ENCODE results near the gene CGREF1.
"Not testable (repeated sequence)": the region's sequence is repeated elsewhere in the genome, so short reads cannot be mapped to it uniquely, and the experiment has no call there.

Gene CGREF1

GRCh38 chr2:27122791-27123190 is 3.9 kb upstream of the CGREF1 start:
- Histone ChIP-seq H3K4ac (ENCODE audit: low read depth, low read length) (no peak overlapping the region), H2BK15ac (replicated peaks; ENCODE audit: low read depth) (no peak overlapping the region), H2AK5ac (ENCODE audit: low read length) (no peak overlapping the region), H4K8ac (ENCODE audit: low read depth, low read length) (no peak overlapping the region), H3K9ac (ENCODE audit: low read length) (no peak overlapping the region), H2BK5ac (ENCODE audit: low read length) (no peak overlapping the region), H3K56ac (ENCODE audit: low read length) (no peak overlapping the region), H3K4me2 (ENCODE audit: low read length) (no peak overlapping the region), H3K4me3 (ENCODE audit: low read length) (no peak overlapping the region), H3K27ac (ENCODE audit: low read depth, low read length) (no peak overlapping the region), H3K79me1 (ENCODE audit: low read length) (no peaks in the 10 kb centered on the region), H2BK120ac (ENCODE audit: low read depth, low read length) (no peak overlapping the region), H3K23ac (ENCODE audit: low read length) (peak overlapping the region; percentile 74), H4K5ac (ENCODE audit: low read length) (no peak overlapping the region), H3K18ac (ENCODE audit: low read length) (no peak overlapping the region), H3K4me1 (ENCODE audit: control insufficient read depth, low read depth, low read length) (peaks cover 2% of the 10 kb centered on the region), H3K79me2 (ENCODE audit: control insufficient read depth, insufficient read depth, low read length) (no peaks in the 10 kb centered on the region), H3K27me3 (ENCODE audit: insufficient read depth, low read length, poor library complexity) (peaks cover 18% of the 10 kb centered on the region), H3K36me3 (ENCODE audit: control insufficient read depth, insufficient read depth, low read length) (no peaks in the 10 kb centered on the region)
- no CpG with 5 or more reads among the region's 7 CpGs for WGBS (ENCODE audit: extremely low coverage, insufficient coverage, low lambda C conversion rate)
- no peak for DNase-seq

DNA sequence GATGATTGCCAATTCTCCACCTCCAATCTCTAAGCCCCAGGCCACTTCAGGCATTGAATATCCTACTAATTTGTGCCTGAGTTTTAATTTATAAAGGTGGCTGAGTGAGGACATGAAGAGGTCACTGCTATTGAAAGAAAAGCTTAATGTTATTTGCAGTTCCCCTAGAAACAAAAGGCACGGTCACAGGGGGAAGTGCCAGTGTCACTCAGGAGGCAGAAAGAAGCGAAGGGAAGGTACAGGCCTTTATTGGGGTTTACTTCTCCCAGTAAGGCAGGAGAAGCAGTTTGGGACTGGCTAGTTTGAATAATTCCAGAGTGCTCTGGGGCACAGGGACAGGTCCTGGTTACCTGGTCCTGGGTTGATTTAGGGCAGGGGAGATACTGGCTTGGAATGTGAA is 3.0 kb upstream of the CGREF1 start:
- Histone ChIP-seq H3K79me2 (ENCODE audit: control insufficient read depth, insufficient read depth, low read length) (no peaks in the 10 kb centered on the region), H3K27ac (ENCODE audit: low read depth, low read length) (no peak overlapping the region), H3K4me3 (ENCODE audit: low read length) (no peak overlapping the region), H3K36me3 (ENCODE audit: control insufficient read depth, insufficient read depth, low read length) (no peaks in the 10 kb centered on the region), H4K8ac (ENCODE audit: low read depth, low read length) (no peak overlapping the region), H3K56ac (ENCODE audit: low read length) (no peak overlapping the region), H2BK120ac (ENCODE audit: low read depth, low read length) (no peak overlapping the region), H2BK5ac (ENCODE audit: low read length) (no peak overlapping the region), H3K9ac (ENCODE audit: low read length) (no peak overlapping the region), H4K5ac (ENCODE audit: low read length) (no peak overlapping the region), H3K27me3 (ENCODE audit: insufficient read depth, low read length, poor library complexity) (peaks cover 18% of the 10 kb centered on the region), H3K23ac (ENCODE audit: low read length) (no peak overlapping the region), H3K4ac (ENCODE audit: low read depth, low read length) (no peak overlapping the region), H3K4me2 (ENCODE audit: low read length) (no peak overlapping the region), H3K18ac (ENCODE audit: low read length) (no peak overlapping the region), H3K79me1 (ENCODE audit: low read length) (no peaks in the 10 kb centered on the region), H2AK5ac (ENCODE audit: low read length) (no peak overlapping the region), H2BK15ac (replicated peaks; ENCODE audit: low read depth) (no peak overlapping the region), H3K4me1 (ENCODE audit: control insufficient read depth, low read depth, low read length) (peaks cover 2% of the 10 kb centered on the region)
- WGBS (ENCODE audit: extremely low coverage, insufficient coverage, low lambda C conversion rate): no CpG with 5 or more reads among the region's 2 CpGs
- DNase-seq: no peak

DNA sequence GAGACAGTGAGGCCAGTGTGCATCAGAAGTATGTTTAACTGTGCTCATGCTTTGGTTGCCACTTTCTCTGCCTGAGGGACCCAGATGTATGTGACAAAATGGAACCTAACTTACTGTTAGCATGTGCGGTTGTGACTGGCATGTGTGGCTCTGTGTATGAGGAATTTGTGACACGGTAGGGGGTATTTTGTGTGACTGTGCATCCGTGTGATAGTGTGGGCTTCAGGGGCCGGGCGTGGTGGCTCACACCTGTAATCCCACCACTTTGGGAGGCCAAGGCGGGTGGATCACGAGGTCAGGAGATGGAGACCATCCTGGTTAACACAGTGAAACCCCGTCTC is 372 bp upstream of the CGREF1 start:
- not testable (repeated sequence) for H3K4ac ChIP-seq (ENCODE audit: low read depth, low read length); H3K9ac ChIP-seq (ENCODE audit: low read length); H2BK120ac ChIP-seq (ENCODE audit: low read depth, low read length); H3K18ac ChIP-seq (ENCODE audit: low read length); H3K4me2 ChIP-seq (ENCODE audit: low read length); H4K8ac ChIP-seq (ENCODE audit: low read depth, low read length); H3K4me1 ChIP-seq (ENCODE audit: control insufficient read depth, low read depth, low read length); H2BK5ac ChIP-seq (ENCODE audit: low read length); H3K36me3 ChIP-seq (ENCODE audit: control insufficient read depth, insufficient read depth, low read length); H2BK15ac ChIP-seq (replicated peaks; ENCODE audit: low read depth); H3K79me1 ChIP-seq (ENCODE audit: low read length); H3K23ac ChIP-seq (ENCODE audit: low read length); H3K56ac ChIP-seq (ENCODE audit: low read length); H4K5ac ChIP-seq (ENCODE audit: low read length); H2AK5ac ChIP-seq (ENCODE audit: low read length); H3K79me2 ChIP-seq (ENCODE audit: control insufficient read depth, insufficient read depth, low read length); DNase-seq; H3K4me3 ChIP-seq (ENCODE audit: low read length); H3K27ac ChIP-seq (ENCODE audit: low read depth, low read length)
- H3K27me3 ChIP-seq (ENCODE audit: insufficient read depth, low read length, poor library complexity): peaks cover 18% of the 10 kb centered on the region
- WGBS (ENCODE audit: extremely low coverage, insufficient coverage, low lambda C conversion rate): no CpG with 5 or more reads among the region's 8 CpGs

- no peak overlapping the region for H3K23ac ChIP-seq (ENCODE audit: low read length)
- no peak overlapping the region for H2BK120ac ChIP-seq (ENCODE audit: low read depth, low read length)
- no peak overlapping the region for H2BK15ac ChIP-seq (replicated peaks; ENCODE audit: low read depth)
- no peak overlapping the region for H3K4ac ChIP-seq (ENCODE audit: low read depth, low read length)
- no peak overlapping the region for H3K27ac ChIP-seq (ENCODE audit: low read depth, low read length)
- no peak overlapping the region for H2AK5ac ChIP-seq (ENCODE audit: low read length)
- no peaks in the 10 kb centered on the region for H3K36me3 ChIP-seq (ENCODE audit: control insufficient read depth, insufficient read depth, low read length)
- DNase-seq: no peak
- H3K56ac ChIP-seq (ENCODE audit: low read length): no peak overlapping the region
- H3K27me3 ChIP-seq (ENCODE audit: insufficient read depth, low read length, poor library complexity): peaks cover 16% of the 10 kb centered on the region
- H3K79me2 ChIP-seq (ENCODE audit: control insufficient read depth, insufficient read depth, low read length): no peaks in the 10 kb centered on the region
- H4K8ac ChIP-seq (ENCODE audit: low read depth, low read length): no peak overlapping the region
- no peak overlapping the region for H4K5ac ChIP-seq (ENCODE audit: low read length)
- H3K79me1 ChIP-seq (ENCODE audit: low read length): no peaks in the 10 kb centered on the region
- no peak overlapping the region for H3K4me3 ChIP-seq (ENCODE audit: low read length)
- peaks cover 2% of the 10 kb centered on the region for H3K4me1 ChIP-seq (ENCODE audit: control insufficient read depth, low read depth, low read length)
- H3K9ac ChIP-seq (ENCODE audit: low read length): no peak overlapping the region
- no peak overlapping the region for H2BK5ac ChIP-seq (ENCODE audit: low read length)
- no CpG with 5 or more reads among the region's 14 CpGs for WGBS (ENCODE audit: extremely low coverage, insufficient coverage, low lambda C conversion rate)
- H3K4me2 ChIP-seq (ENCODE audit: low read length): peak overlapping the region; percentile 56
- H3K18ac ChIP-seq (ENCODE audit: low read length): no peak overlapping the region
Measured at GRCh38 chr2:27117995-27118524, 868 bp downstream of the CGREF1 start.

GRCh38 chr2:27115519-27115918 is 3.4 kb downstream of the CGREF1 start:
- Histone ChIP-seq H3K79me1 (ENCODE audit: low read length) (no peaks in the 10 kb centered on the region), H3K27ac (ENCODE audit: low read depth, low read length) (no peak overlapping the region)
- no peak for DNase-seq

DNA sequence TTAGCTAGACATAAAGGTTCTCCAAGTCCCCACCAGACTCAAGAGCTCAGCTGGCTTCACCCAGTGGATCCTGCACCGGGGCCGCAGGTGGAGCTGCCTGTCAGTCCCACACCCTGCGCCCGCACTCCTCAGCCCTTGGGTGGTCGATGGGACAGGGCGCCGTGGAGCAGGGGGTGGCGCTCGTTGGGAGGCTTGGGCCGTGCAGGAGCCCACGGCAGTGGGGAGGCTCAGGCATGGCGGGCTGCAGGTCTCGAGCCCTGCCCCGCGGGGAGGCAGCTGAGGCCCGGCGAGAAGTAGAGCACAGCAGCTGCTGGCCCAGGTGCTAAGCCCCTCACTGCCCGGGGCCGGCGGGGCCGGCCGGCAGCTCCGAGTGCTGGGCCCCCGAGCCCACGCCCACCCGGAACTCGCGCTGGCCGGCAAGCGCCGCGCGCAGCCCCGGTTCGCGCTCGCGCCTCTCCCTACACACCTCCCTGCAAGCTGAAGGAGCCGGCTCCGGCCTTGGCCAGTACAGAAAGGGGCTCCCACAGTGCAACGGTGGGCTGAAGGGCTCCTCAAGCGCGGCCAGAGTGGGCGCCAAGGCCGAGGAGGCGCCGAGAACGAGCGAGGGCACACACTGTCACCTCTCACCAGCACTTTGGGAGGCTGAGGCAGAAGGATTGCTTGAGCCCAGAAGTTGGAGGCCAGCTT is 7.4 kb downstream of the CGREF1 start:
- H3K4me1 ChIP-seq (ENCODE audit: control insufficient read depth, low read depth, low read length); H3K9ac ChIP-seq (ENCODE audit: low read length); H3K36me3 ChIP-seq (ENCODE audit: control insufficient read depth, insufficient read depth, low read length); H3K23ac ChIP-seq (ENCODE audit: low read length); H4K5ac ChIP-seq (ENCODE audit: low read length); H3K27me3 ChIP-seq (ENCODE audit: insufficient read depth, low read length, poor library complexity); H3K4ac ChIP-seq (ENCODE audit: low read depth, low read length); H3K4me3 ChIP-seq (ENCODE audit: low read length); H2BK15ac ChIP-seq (replicated peaks; ENCODE audit: low read depth); H2AK5ac ChIP-seq (ENCODE audit: low read length); H2BK120ac ChIP-seq (ENCODE audit: low read depth, low read length); H3K18ac ChIP-seq (ENCODE audit: low read length); H3K56ac ChIP-seq (ENCODE audit: low read length); H4K8ac ChIP-seq (ENCODE audit: low read depth, low read length); H3K4me2 ChIP-seq (ENCODE audit: low read length); DNase-seq; H3K79me1 ChIP-seq (ENCODE audit: low read length); H3K79me2 ChIP-seq (ENCODE audit: control insufficient read depth, insufficient read depth, low read length); H3K27ac ChIP-seq (ENCODE audit: low read depth, low read length); H2BK5ac ChIP-seq (ENCODE audit: low read length): not testable (repeated sequence)
- WGBS (ENCODE audit: extremely low coverage, insufficient coverage, low lambda C conversion rate): no CpG with 5 or more reads among the region's 49 CpGs

More at GRCh38 chr2:27115519-27115918, 3.4 kb downstream of the CGREF1 start:
- Histone ChIP-seq H2BK5ac (ENCODE audit: low read length) (no peak overlapping the region), H3K9ac (ENCODE audit: low read length) (no peak overlapping the region), H4K5ac (ENCODE audit: low read length) (no peak overlapping the region), H3K4me1 (ENCODE audit: control insufficient read depth, low read depth, low read length) (peaks cover 2% of the 10 kb centered on the region), H4K8ac (ENCODE audit: low read depth, low read length) (no peak overlapping the region), H3K18ac (ENCODE audit: low read length) (no peak overlapping the region), H3K4me3 (ENCODE audit: low read length) (no peak overlapping the region), H3K56ac (ENCODE audit: low read length) (no peak overlapping the region), H3K36me3 (ENCODE audit: control insufficient read depth, insufficient read depth, low read length) (no peaks in the 10 kb centered on the region), H2AK5ac (ENCODE audit: low read length) (no peak overlapping the region), H2BK120ac (ENCODE audit: low read depth, low read length) (no peak overlapping the region), H3K23ac (ENCODE audit: low read length) (no peak overlapping the region), H3K27me3 (ENCODE audit: insufficient read depth, low read length, poor library complexity) (peaks cover 10% of the 10 kb centered on the region), H3K79me2 (ENCODE audit: control insufficient read depth, insufficient read depth, low read length) (no peaks in the 10 kb centered on the region), H3K4ac (ENCODE audit: low read depth, low read length) (no peak overlapping the region), H2BK15ac (replicated peaks; ENCODE audit: low read depth) (no peak overlapping the region), H3K4me2 (ENCODE audit: low read length) (no peak overlapping the region)
- no CpG with 5 or more reads among the region's 2 CpGs for WGBS (ENCODE audit: extremely low coverage, insufficient coverage, low lambda C conversion rate)
